A673 (cell line): ENCODE results near the gene KCNC1. TPM values are rescaled to one million over a fixed set of nuclear protein-coding genes. Genes with fewer than 3 reads are reported as not detected.

Experiments used
- Bru-seq: library from RNA; stranded (reverse); fragments of 400-500 nt; gene quantifications from one replicate; lab custom pipeline; 2021; lab: Mats Ljungman, UMichigan
- BruChase-seq, 2 experiments: library from RNA; stranded (reverse); fragments of 400-500 nt; gene quantifications; one replicate each; lab custom pipeline; 2021; lab: Mats Ljungman, UMichigan
- BruUV-seq: library from RNA; stranded (reverse); fragments of 400-500 nt; replicated peaks from 2 replicates; lab custom pipeline; 2021; lab: Mats Ljungman, UMichigan
- CTCF ChIA-PET: fragments of 300-600 bp; sonication (Branson Sonifier 250); formaldehyde crosslinking; loops from one replicate; lab custom pipeline; 2022; ENCODE audit warnings: antibody characterized with exemption; lab: Charles Lee
- POLR2A ChIA-PET: fragments of 300-600 bp; sonication (Branson Sonifier 250); formaldehyde crosslinking; loops from one replicate; lab custom pipeline; 2022; ENCODE audit warnings: antibody characterized with exemption; ENCODE audit not compliant: low non-redundant PET; lab: Charles Lee
- DNase-seq: peaks from one replicate; pipeline ENCODE4 v3.0.0-alpha.2; 2015; ENCODE audit warnings: low spot score
- H3K27ac ChIP-seq: fragments of 200-600 bp; sonication (generic); 2 replicates; pipeline ENCODE4 v1.5.1; 2016; ENCODE audit warnings: mixed run types, low read depth, mild to moderate bottlenecking, mixed read lengths, antibody characterized with exemption, low read length; ENCODE audit not compliant: poor library complexity, severe bottlenecking
- H3K27me3 ChIP-seq: fragments of 200-600 bp; sonication (generic); replicated peaks from 2 replicates; pipeline ENCODE4 v1.6.1; 2017; ENCODE audit warnings: mixed run types, low read depth, mild to moderate bottlenecking, mixed read lengths, antibody characterized with exemption, low read length; ENCODE audit not compliant: insufficient read depth, poor library complexity
- H3K36me3 ChIP-seq: fragments of 200-600 bp; sonication (generic); 2 replicates; pipeline ENCODE4 v1.6.1; 2016; ENCODE audit warnings: mixed run types, mild to moderate bottlenecking, mixed read lengths, antibody characterized with exemption, low read length; ENCODE audit not compliant: insufficient read depth, poor library complexity, severe bottlenecking
- H3K4me1 ChIP-seq: fragments of 200-600 bp; sonication (generic); 2 replicates; pipeline ENCODE4 v1.6.1; 2017; ENCODE audit warnings: mixed run types, mild to moderate bottlenecking, mixed read lengths, antibody characterized with exemption, low read length; ENCODE audit not compliant: insufficient read depth, poor library complexity, severe bottlenecking
- H3K4me3 ChIP-seq: fragments of 200-600 bp; sonication (generic); 2 replicates; pipeline ENCODE4 v1.5.1; 2016; ENCODE audit warnings: low read depth, mixed run types, mild to moderate bottlenecking, mixed read lengths, low read length; ENCODE audit not compliant: poor library complexity, severe bottlenecking
- H3K9me3 ChIP-seq: fragments of 200-600 bp; sonication (generic); 2 replicates; pipeline ENCODE4 v1.6.1; 2016; ENCODE audit warnings: mixed run types, low read depth, mild to moderate bottlenecking, mixed read lengths, antibody characterized with exemption, low read length; ENCODE audit not compliant: poor library complexity, severe bottlenecking
- CTCF ChIP-seq: fragments of 300-800, 200-600 bp; sonication (generic); conservative IDR thresholded peaks from 2 replicates; pipeline ENCODE4 v1.5.1; 2017; ENCODE audit warnings: low read depth, mild to moderate bottlenecking, antibody characterized with exemption, low read length, moderate library complexity, mixed read lengths
- EZH2 ChIP-seq: fragments of 200-600 bp; sonication (generic); IDR thresholded peaks from 2 replicates; pipeline ENCODE4 v1.6.1; 2017; ENCODE audit warnings: borderline replicate concordance, low read depth, mild to moderate bottlenecking, mixed read lengths, antibody characterized with exemption, low read length; ENCODE audit not compliant: poor library complexity, severe bottlenecking
- intact Hi-C: fragments of 100-400 bp; cut with micrococcal nuclease; formaldehyde crosslinking; loops from one replicate; pipeline ENCODE4 v1.10.0; 2022; ENCODE audit not compliant: unreplicated experiment
- long read RNA-seq: library from polyadenylated mRNA; stranded (forward); transcript quantifications from one replicate; pipeline ENCODE4 v2.0.0, GENCODE V29; 2022
- total RNA-seq: library from RNA; stranded (reverse); gene quantifications from 2 replicates; pipeline ENCODE4 v1.2.3, GENCODE V29; 2021

The KCNC1 gene
- total RNA-seq, result 0.09 and 0.13 TPM in 2 replicates
- Bru-seq, nascent RNA, result percentile 4 among the genes with signal in this experiment
- percentile 9 among the genes with signal in this experiment for BruChase-seq, experiment 1, labeled RNA remaining after a 2-hour chase
- percentile 7 among the genes with signal in this experiment for BruChase-seq, experiment 2, labeled RNA remaining after a 6-hour chase
- long read RNA-seq, partial matches to known transcripts, result 0 of 2 reads
- long read RNA-seq, other reads (novel, unspliced or antisense), result 2 of 2 reads

- CTCF ChIA-PET, result interaction anchor here (0.6 to 1.6 kb wide), 3 partner anchors 133 to 244 kb away, joined by 4 to 8 read pairs (median 5); no protein-coding TSS in a partner anchor
- no TSS peak for BruUV-seq
- H3K9me3 ChIP-seq, result no peaks in the 10 kb centered on the region
- DNase-seq, result peak; percentile 39
- H3K27me3 ChIP-seq, result peaks cover 16% of the 10 kb centered on the region
- H3K4me3 ChIP-seq, result peak within 1 kb of the TSS; percentile 31
- no peaks in the 10 kb centered on the region for H3K36me3 ChIP-seq
- no peaks in the 10 kb centered on the region for H3K4me1 ChIP-seq
- no peak within 1 kb of the TSS for H3K27ac ChIP-seq
- no peak for TF ChIP-seq CTCF
- TF ChIP-seq EZH2, result no peak
- POLR2A ChIA-PET, result interaction anchor here (0.6 kb wide), 1 partner anchor 281 kb away, joined by 4 read pairs; no protein-coding TSS in a partner anchor
- intact Hi-C loops, result loop anchor here (10.0 kb wide), 1 partner anchor 350 kb away; the partner anchor contains the start of gene KCNJ11
Observed at GRCh38 chr11:17734418-17734911, at the start of gene KCNC1. Gene KCNC1 (plus strand): TSS chr11:17734781. CDS start chr11:17736003, 1,222 bp downstream.

- no peak for DNase-seq
- H3K27ac ChIP-seq, result no peak overlapping the region
- H3K27me3 ChIP-seq, result peaks cover 73% of the 10 kb centered on the region
- intact Hi-C loops, result no loop called here
- TF ChIP-seq EZH2 (no peak), CTCF (no peak)
- H3K4me1 ChIP-seq, result no peaks in the 10 kb centered on the region
- BruUV-seq, result no TSS peak
- no peak overlapping the region for H3K4me3 ChIP-seq
- no peaks in the 10 kb centered on the region for H3K36me3 ChIP-seq
- ChIA-PET CTCF (no interaction called here), POLR2A (no interaction called here)
- H3K9me3 ChIP-seq, result no peaks in the 10 kb centered on the region
Observed at GRCh38 chr11:17686231-17686980, 48.2 kb upstream of the KCNC1 start.

- peaks cover 81% of the 10 kb centered on the region for H3K27me3 ChIP-seq
- H3K36me3 ChIP-seq, result no peaks in the 10 kb centered on the region
- DNase-seq, result no peak
- H3K9me3 ChIP-seq, result no peaks in the 10 kb centered on the region
- intact Hi-C loops, result no loop called here
- no peaks in the 10 kb centered on the region for H3K4me1 ChIP-seq
- no peak overlapping the region for H3K27ac ChIP-seq
- ChIA-PET CTCF (no interaction called here), POLR2A (no interaction called here)
- no peak overlapping the region for H3K4me3 ChIP-seq
- TF ChIP-seq CTCF (no peak), EZH2 (no peak)
- no TSS peak for BruUV-seq
Observed at GRCh38 chr11:17687946-17688670, 46.5 kb upstream of the KCNC1 start.
